Neuronal stem cell (in vitro differentiated cells): ENCODE measurements around the gene PTPRU.
A peak's percentile ranks its signal among the peaks of the same experiment; 100 is the strongest.

Experiments used
- DNase-seq: peaks from one replicate; pipeline ENCODE4 v3.0.0-alpha.2; 2013; ENCODE audit warnings: low spot score
- H2AFZ ChIP-seq: one replicate; pipeline ENCODE4 v1.6.1; 2013; ENCODE audit warnings: mild to moderate bottlenecking, low read length, inconsistent platforms
- H2AK5ac ChIP-seq: 2 replicates; pipeline ENCODE4 v1.6.1; 2013; ENCODE audit warnings: low read depth, mild to moderate bottlenecking, inconsistent platforms, low read length, moderate library complexity, mixed read lengths
- H2BK120ac ChIP-seq: 2 replicates; pipeline ENCODE4 v1.6.1; 2013; ENCODE audit warnings: low read depth, mild to moderate bottlenecking, inconsistent platforms, low read length, moderate library complexity, mixed read lengths
- H2BK12ac ChIP-seq: one replicate; pipeline ENCODE4 v1.6.1; 2013; ENCODE audit warnings: low read length, inconsistent platforms
- H2BK15ac ChIP-seq: 2 replicates; pipeline ENCODE4 v1.6.1; 2013; ENCODE audit warnings: mild to moderate bottlenecking, low read length, inconsistent platforms, mixed read lengths
- H2BK5ac ChIP-seq: one replicate; pipeline ENCODE4 v1.6.1; 2013; ENCODE audit warnings: inconsistent platforms, mild to moderate bottlenecking, low read length, moderate library complexity
- H3K14ac ChIP-seq: one replicate; pipeline ENCODE4 v1.6.1; 2013; ENCODE audit warnings: low read length, inconsistent platforms
- H3K18ac ChIP-seq: 2 replicates; pipeline ENCODE4 v1.6.1; 2013; ENCODE audit warnings: low read length, inconsistent platforms
- H3K23ac ChIP-seq: 2 replicates; pipeline ENCODE4 v1.6.1; 2013; ENCODE audit warnings: low read depth, mild to moderate bottlenecking, mixed read lengths, low read length, inconsistent platforms; ENCODE audit not compliant: poor library complexity
- H3K27ac ChIP-seq: replicated peaks from 3 replicates; pipeline ENCODE4 v1.5.1; 2013; ENCODE audit warnings: low read length, inconsistent platforms
- H3K27me3 ChIP-seq, 3 experiments: 2 replicates each; pipeline ENCODE4 v1.6.1; 2013; ENCODE audit warnings: low read length in 3 of 3, mild to moderate bottlenecking in 2 of 3, inconsistent platforms in 1 of 3, low read depth in 1 of 3, mixed read lengths in 1 of 3, moderate library complexity in 1 of 3; ENCODE audit not compliant: control insufficient read depth in 3 of 3, insufficient read depth in 3 of 3
- H3K36me3 ChIP-seq, 2 donors: replicated peaks in 1 of 2; 2 replicates each; pipeline ENCODE4 v1.6.1; 2013; ENCODE audit warnings: low read length in 2 of 2; ENCODE audit not compliant: control insufficient read depth in 2 of 2, insufficient read depth in 2 of 2
- H3K4ac ChIP-seq: 2 replicates; pipeline ENCODE4 v1.6.1; 2013; ENCODE audit warnings: inconsistent platforms, mild to moderate bottlenecking, low read length, moderate library complexity
- H3K4me1 ChIP-seq, 2 donors: 1 replicate in 1 of 2; 2 replicates in 1 of 2; pipeline ENCODE4 v1.6.1; 2013; ENCODE audit warnings: low read length in 2 of 2, low read depth in 1 of 2; ENCODE audit not compliant: control insufficient read depth in 2 of 2, insufficient read depth in 1 of 2
- H3K4me2 ChIP-seq: one replicate; pipeline ENCODE4 v1.6.1; 2013; ENCODE audit warnings: mild to moderate bottlenecking, low read length, inconsistent platforms; ENCODE audit not compliant: insufficient read depth, poor library complexity, severe bottlenecking
- H3K4me3 ChIP-seq, 2 donors: 2 replicates each; pipeline ENCODE4 v1.5.1; 2013; ENCODE audit warnings: low read length in 2 of 2, mild to moderate bottlenecking in 2 of 2, inconsistent platforms in 1 of 2, moderate library complexity in 1 of 2
- H3K79me1 ChIP-seq: one replicate; pipeline ENCODE4 v1.6.1; 2013; ENCODE audit warnings: low read depth, mild to moderate bottlenecking, inconsistent platforms, low read length, moderate library complexity
- H3K9ac ChIP-seq: one replicate; pipeline ENCODE4 v1.6.1; 2013; ENCODE audit warnings: mild to moderate bottlenecking, low read depth, low read length, inconsistent platforms; ENCODE audit not compliant: poor library complexity
- H3K9me3 ChIP-seq, 2 donors: replicated peaks in 1 of 2; 2 replicates each; pipeline versions ENCODE3 to v1.6.1; 2013; ENCODE audit warnings: low read length in 2 of 2, mild to moderate bottlenecking in 2 of 2, inconsistent platforms in 1 of 2, low read depth in 1 of 2, mixed read lengths in 1 of 2, moderate library complexity in 1 of 2; ENCODE audit not compliant: control insufficient read depth in 2 of 2, insufficient read depth in 1 of 2
- H4K8ac ChIP-seq: one replicate; pipeline ENCODE4 v1.6.1; 2013; ENCODE audit warnings: low read depth, mild to moderate bottlenecking, inconsistent platforms, low read length, moderate library complexity
- H4K91ac ChIP-seq: one replicate; pipeline ENCODE4 v1.6.1; 2013; ENCODE audit warnings: low read length, low read depth, mild to moderate bottlenecking, inconsistent platforms; ENCODE audit not compliant: poor library complexity
- whole genome bisulfite sequencing, 2 donors: extraction: QIAGEN DNeasy Blood & Tissue Kit; methylation state at CpG; one replicate each; pipeline ENCODE4 v1.1.7; 2013; ENCODE audit warnings: missing lambda C conversion rate in 2 of 2, mixed read lengths in 1 of 2; ENCODE audit not compliant: insufficient read length in 2 of 2, insufficient replicate concordance in 1 of 2; ENCODE audit errors: extremely low coverage in 2 of 2; 5-methylcytosine and 5-hydroxymethylcytosine counted together

PTPRU gene

DNA sequence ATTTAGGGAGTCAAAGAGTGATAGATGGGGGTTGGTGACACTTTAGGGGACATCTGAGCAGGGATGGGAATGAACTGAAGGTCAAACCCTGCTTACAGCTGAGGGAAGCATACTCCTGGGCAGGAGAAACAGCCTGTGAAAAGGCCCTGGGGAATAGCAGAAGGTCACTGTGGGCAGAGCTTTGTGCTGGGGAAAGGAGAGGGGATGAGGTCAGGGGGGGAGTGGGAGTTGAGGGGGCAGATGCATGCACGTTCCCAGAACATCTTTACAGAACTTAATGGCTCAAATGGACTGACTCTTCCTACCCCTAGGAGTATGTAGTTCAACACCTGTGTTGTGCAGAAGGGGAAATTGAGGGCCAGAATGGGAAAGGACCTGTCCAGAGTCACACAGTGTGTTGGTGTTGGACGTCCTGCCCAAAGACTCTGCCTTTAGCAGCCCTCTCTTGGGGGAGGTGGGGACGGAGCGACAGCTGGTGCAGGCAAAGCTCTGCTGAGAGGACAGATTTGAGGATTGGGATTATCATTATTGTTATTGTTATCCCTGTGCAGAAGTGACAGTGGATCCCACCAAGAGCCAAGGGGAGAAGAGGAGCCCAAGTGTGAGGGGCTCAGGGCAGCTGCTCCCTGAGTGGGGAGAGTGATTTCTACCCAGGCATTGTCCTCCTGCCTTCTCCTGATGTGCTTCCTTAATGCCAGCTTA lies 116.5 kb downstream of the PTPRU start:
- H3K23ac ChIP-seq: no peak overlapping the region
- no peak overlapping the region for H3K14ac ChIP-seq
- no peak overlapping the region for H2AK5ac ChIP-seq
- no peaks in the 10 kb centered on the region for H3K9me3 ChIP-seq
- no peak for DNase-seq
- no peak overlapping the region for H4K91ac ChIP-seq
- H3K4me1 ChIP-seq: peaks cover 0 to 2% of the 10 kb centered on the region in 2 donors
- no peak overlapping the region for H2BK5ac ChIP-seq
- H3K27me3 ChIP-seq: no peaks in the 10 kb centered on the region
- no peaks in the 10 kb centered on the region for H3K79me1 ChIP-seq
- no CpG with 5 or more reads among the region's 4 CpGs for WGBS, 2 donors
- no peak overlapping the region for H2BK120ac ChIP-seq
- H3K4me3 ChIP-seq: no peak overlapping the region
- no peak overlapping the region for H3K18ac ChIP-seq
- no peak overlapping the region for H2BK12ac ChIP-seq
- no peak overlapping the region for H3K9ac ChIP-seq
- no peak overlapping the region for H2AFZ ChIP-seq
- H3K4ac ChIP-seq: no peak overlapping the region
- no peak overlapping the region for H2BK15ac ChIP-seq
- no peak overlapping the region for H4K8ac ChIP-seq
- no peaks in the 10 kb centered on the region for H3K36me3 ChIP-seq
- no peak overlapping the region for H3K27ac ChIP-seq
- H3K4me2 ChIP-seq: no peak overlapping the region

DNA sequence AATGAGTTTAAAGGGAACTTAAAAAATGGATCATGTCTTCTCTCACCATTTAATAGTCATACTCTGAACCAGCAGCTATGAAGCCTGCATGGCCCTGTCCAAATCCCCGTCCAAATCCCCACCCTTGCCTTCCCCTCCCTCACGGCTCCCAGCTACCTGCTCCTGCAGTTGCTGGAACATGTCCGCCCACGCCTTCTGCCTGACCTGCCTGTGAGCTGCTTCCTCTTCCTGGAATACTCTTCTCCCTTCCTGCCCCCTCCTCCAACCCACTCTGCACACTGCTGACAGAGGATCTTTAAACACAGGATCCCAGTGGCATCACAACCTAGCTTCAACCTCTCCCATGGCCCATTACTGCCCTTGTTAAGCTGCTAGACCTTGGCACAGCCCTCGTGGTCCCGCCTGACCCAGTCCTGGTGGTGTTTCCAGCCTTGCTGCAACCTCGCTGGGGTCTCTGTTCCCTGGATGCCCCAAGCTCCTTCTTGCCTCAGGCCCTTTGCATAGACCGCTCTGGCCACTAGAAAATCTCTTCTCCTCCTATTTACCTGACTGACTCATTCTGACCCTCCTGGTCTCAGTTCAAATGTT lies 118.3 kb downstream of the PTPRU start:
- Histone ChIP-seq H2BK5ac (no peak overlapping the region), H3K9me3 (no peaks in the 10 kb centered on the region), H3K4ac (no peak overlapping the region), H3K23ac (no peak overlapping the region), H2BK15ac (no peak overlapping the region), H3K4me3 (no peak overlapping the region), H2AFZ (peak overlapping the region; percentile 59), H3K27ac (no peak overlapping the region), H3K79me1 (no peaks in the 10 kb centered on the region), H3K9ac (no peak overlapping the region), H4K91ac (no peak overlapping the region), H4K8ac (peak overlapping the region; percentile 70), H3K4me2 (no peak overlapping the region), H2AK5ac (no peak overlapping the region), H2BK12ac (no peak overlapping the region), H3K36me3 (no peaks in the 10 kb centered on the region), H3K14ac (no peak overlapping the region), H3K18ac (peak overlapping the region; percentile 20), H3K27me3 (no peaks in the 10 kb centered on the region), H3K4me1 (peaks cover 0 to 2% of the 10 kb centered on the region in 2 donors), H2BK120ac (no peak overlapping the region)
- no CpG with 5 or more reads among the region's 8 CpGs for WGBS, 2 donors
- DNase-seq: no peak

DNA sequence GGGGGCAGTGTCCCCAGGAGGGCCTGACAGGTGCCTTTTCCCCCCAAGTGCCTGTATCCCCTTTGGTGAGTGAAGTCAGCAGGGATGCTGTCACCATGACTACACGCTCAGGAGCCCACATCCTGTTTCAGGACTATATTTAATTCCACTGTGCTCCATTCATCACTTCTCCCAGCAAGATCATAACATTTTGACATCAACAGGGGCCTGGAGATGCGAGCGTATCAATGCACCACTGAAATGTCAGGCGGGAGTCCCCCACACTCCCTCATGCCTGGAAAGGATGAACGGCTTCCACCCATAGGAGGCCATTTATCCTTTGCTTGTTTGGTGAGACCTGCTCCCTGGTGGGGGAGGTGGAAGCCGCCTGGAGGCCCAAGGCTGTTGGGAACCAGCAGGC lies 119.1 kb downstream of the PTPRU start:
- no peak for DNase-seq
- WGBS, 2 donors: no CpG with 5 or more reads among the region's 6 CpGs

DNA sequence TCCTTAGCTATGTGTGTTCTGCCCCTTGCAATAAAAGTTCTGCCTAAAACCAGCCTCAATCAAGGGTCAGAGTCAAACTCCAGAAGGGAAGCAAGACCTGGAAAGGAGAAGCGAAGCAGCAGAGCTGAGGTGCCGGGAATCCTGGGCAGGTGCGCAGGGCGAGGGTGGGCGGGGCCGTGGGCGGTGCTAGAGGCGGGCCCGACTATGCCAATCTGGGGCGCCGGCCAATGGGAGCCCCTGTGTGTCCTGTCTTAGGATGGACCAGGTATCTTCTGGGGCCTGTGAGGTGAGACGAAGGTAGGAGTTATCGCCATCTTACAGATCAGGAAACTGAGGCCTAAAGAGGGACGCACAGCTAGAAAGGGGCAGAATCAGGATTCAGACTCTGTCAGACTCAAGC lies 120.3 kb downstream of the PTPRU start:
- Histone ChIP-seq H3K14ac (no peak overlapping the region), H3K4me1 (peaks cover 0 to 2% of the 10 kb centered on the region in 2 donors), H3K4me3 (no peak overlapping the region), H3K27me3 (peaks cover 0 to 10% (median 0%) of the 10 kb centered on the region in 3 experiments), H3K27ac (no peak overlapping the region), H3K79me1 (no peaks in the 10 kb centered on the region), H2BK12ac (no peak overlapping the region), H2BK5ac (no peak overlapping the region), H3K9ac (no peak overlapping the region), H3K23ac (no peak overlapping the region), H4K91ac (no peak overlapping the region), H2BK15ac (no peak overlapping the region), H3K4ac (no peak overlapping the region), H3K36me3 (no peaks in the 10 kb centered on the region), H3K4me2 (no peak overlapping the region), H4K8ac (no peak overlapping the region), H3K18ac (no peak overlapping the region), H2AK5ac (no peak overlapping the region), H3K9me3 (no peaks in the 10 kb centered on the region), H2AFZ (no peak overlapping the region), H2BK120ac (no peak overlapping the region)
- no peak for DNase-seq
- no CpG with 5 or more reads among the region's 14 CpGs for WGBS, 2 donors

More for the DNA sequence above, 119.1 kb downstream of the PTPRU start:
- Histone ChIP-seq H3K4ac (no peak overlapping the region), H2BK120ac (no peak overlapping the region), H2BK12ac (no peak overlapping the region), H2BK5ac (no peak overlapping the region), H3K14ac (no peak overlapping the region), H2AK5ac (no peak overlapping the region), H3K9me3 (no peaks in the 10 kb centered on the region), H3K4me1 (peaks cover 0 to 2% of the 10 kb centered on the region in 2 donors), H3K4me2 (no peak overlapping the region), H3K23ac (no peak overlapping the region), H3K27ac (no peak overlapping the region), H3K79me1 (no peaks in the 10 kb centered on the region), H2BK15ac (no peak overlapping the region), H3K4me3 (no peak overlapping the region), H4K8ac (no peak overlapping the region), H3K36me3 (no peaks in the 10 kb centered on the region), H2AFZ (no peak overlapping the region), H3K27me3 (no peaks in the 10 kb centered on the region), H4K91ac (no peak overlapping the region), H3K18ac (no peak overlapping the region), H3K9ac (no peak overlapping the region)
